Right lobe of liver (tissue), 4 donors: ENCODE results near the gene SAP30BP.

Experiments
- CTCF ChIP-seq, 4 donors: fragments of 200-600 bp in 3 of 4; fragments of 450-650 bp in 1 of 4; IDR thresholded peaks; one replicate each; pipeline versions ENCODE4 v1.5.1 to v1.8.0; 2016 to 2022; ENCODE audit warnings: antibody characterized with exemption in 4 of 4, mild to moderate bottlenecking in 2 of 4
- POLR2A ChIP-seq: fragments of 450-650 bp; IDR thresholded peaks from one replicate; pipeline ENCODE4 v1.6.1; 2017; ENCODE audit warnings: antibody characterized with exemption, mild to moderate bottlenecking
- donor health status: DM: no; HTN: no; CAD: no.
- donor health status: DM: no; HTN: no; CAD: no.
- donor health status: DM: no; HTN: yes; CAD: no.

GRCh38 chr17:75667825-75668224 lies 687 bp downstream of the SAP30BP start:
- TF ChIP-seq CTCF (IDR thresholded peaks at IDR 0.05), result no peak
- no peak for TF ChIP-seq POLR2A
